HuH-7.5 (cell line): ENCODE data around the gene CBR1.

Source experiments
- DNase-seq: peaks from one replicate; pipeline ENCODE4 v3.0.0; 2011; ENCODE audit warnings: low spot score

Gene CBR1

DNA sequence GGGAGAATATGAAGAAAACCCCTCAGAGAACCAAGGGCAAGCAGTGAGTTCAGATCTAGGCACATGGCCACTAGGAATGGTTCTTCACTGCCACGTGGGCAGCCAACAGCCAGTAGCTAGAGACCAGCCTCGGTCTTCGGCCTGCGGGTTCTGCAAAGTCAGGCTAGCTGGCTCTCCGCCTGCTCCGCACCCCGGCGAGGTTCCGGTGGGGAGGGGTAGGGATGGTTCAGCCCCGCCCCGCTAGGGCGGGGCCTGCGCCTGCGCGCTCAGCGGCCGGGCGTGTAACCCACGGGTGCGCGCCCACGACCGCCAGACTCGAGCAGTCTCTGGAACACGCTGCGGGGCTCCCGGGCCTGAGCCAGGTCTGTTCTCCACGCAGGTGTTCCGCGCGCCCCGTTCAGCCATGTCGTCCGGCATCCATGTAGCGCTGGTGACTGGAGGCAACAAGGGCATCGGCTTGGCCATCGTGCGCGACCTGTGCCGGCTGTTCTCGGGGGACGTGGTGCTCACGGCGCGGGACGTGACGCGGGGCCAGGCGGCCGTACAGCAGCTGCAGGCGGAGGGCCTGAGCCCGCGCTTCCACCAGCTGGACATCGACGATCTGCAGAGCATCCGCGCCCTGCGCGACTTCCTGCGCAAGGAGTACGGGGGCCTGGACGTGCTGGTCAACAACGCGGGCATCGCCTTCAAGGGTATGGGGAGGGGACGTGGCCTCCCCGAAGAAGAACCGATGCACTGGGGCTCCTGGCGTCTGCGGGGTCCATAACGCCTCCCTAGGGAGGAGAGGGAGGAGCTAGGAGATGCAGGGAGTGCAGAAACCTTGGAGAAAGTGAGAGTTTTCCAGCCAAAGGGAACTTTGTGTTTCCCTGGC lies at the start of gene CBR1:
Gene CBR1 (plus strand): TSS at position 312 of the 871 bp plus-strand sequence. CDS start 92 bp downstream, at position 404.
- peak; percentile 53 for DNase-seq

DNA sequence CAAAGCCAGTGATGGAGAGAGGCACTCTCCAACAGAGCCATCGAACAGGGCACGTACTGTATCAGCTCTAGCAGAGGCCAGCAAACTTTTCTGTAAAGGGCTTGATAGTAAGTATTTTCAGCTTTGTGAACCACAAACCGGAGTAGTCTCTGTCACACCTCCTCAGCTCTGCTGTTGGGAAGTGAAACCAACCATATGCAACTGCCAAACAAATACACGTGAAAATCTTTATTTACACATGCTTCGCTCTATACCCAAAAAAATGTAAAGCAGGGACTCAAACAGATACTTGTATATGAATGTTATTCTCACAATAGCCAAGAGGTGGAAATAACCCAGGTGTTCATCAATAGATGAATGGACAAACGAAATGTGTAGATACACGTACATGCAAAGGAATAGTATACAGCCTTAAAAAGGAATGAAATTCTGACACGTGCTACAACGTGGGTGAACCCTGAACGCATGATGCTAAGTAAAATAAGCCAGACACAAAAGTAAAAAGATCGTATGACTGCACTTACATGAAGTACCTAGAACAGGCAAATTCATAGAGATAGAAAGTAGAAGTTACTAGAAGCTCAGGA lies 48.5 kb upstream of the CBR1 start:
- no peak for DNase-seq

DNA sequence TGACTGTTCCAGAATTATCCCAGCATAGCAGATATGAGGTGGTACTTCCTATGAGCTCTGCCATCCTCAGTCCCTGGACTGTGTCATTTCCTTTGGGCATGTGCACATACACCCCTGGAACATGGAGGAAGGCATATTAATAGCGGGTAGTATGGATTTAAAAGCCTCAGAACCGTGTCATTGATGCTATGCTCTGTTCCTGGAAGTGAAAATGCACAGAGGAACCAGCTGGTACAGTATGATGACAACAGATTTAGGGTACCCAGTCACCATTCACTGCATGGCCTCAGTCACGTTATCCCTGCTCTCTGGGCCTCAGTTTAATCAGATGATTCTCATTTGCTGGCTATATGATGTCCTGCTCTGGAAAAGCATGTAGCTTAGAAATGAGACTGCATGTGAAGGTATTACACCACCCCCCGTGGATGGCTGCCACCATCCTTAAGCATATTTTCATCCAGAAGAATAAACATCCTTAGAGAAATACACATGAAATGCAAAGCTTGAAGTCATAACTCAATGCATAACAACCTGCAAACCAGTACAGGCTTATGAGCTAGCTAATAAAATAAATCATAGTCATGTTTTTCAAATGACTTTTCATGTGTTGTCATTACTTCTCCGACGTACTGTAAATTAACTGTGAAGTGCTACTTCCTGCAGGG lies 47.3 kb upstream of the CBR1 start:
- DNase-seq = no peak

DNA sequence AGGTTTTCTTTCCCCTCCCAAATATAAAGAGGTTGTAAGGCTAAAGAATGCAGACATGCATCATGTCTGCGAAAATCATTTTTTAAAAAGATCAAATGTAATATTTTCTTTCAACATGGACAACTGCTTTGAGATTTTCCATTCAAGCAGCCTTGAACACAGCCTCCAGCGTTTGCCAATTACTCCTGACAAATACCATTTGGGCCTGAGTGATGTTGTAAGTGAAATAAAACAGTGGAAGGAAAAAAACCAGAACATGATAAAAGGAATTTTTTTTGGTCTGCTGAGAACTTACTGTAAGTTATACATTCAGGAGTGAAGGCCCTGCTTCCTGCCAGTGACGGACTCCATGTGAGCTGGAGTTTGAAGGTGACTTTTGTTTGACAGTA lies 46.7 kb upstream of the CBR1 start:
- DNase-seq = no peak

DNA sequence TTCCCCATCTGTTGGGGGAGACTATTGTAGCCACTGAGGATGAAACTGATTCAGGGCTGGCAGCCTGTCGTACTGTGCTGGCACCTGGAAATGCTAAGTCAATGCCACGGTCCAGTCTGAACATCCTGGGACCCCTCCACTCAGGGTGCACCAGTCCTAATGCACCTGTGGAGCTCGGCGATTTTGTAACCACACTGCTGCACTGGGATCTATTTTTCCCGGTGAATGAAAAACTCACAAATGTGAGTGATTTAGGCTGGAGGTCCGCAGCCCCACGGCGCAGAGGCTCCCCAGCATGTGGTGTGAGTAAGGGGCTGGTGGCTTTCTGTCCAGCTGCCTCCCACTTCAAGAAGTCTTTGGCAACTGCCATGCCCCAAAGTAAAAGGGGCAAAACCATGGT lies 45.0 kb upstream of the CBR1 start:
- no peak for DNase-seq

DNA sequence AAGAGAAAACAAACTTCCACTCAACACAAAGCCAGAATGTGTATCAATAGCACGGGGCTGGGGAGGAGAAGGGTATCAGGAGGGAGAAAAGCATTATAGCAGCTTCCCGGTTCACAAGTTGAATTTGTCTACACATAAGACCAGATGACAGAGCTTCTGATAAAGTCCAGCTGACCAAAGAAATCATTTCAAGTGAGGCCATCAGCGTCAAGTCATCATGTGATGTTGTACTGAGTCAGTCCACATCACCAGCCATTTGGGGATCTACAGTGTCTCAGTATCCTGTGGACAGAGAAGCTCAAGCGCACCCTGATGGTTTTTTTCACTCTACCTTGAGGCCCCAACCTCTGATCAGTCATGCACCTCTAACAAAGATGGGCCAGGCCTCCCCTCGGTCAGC lies 42.5 kb upstream of the CBR1 start:
- no peak for DNase-seq

DNA sequence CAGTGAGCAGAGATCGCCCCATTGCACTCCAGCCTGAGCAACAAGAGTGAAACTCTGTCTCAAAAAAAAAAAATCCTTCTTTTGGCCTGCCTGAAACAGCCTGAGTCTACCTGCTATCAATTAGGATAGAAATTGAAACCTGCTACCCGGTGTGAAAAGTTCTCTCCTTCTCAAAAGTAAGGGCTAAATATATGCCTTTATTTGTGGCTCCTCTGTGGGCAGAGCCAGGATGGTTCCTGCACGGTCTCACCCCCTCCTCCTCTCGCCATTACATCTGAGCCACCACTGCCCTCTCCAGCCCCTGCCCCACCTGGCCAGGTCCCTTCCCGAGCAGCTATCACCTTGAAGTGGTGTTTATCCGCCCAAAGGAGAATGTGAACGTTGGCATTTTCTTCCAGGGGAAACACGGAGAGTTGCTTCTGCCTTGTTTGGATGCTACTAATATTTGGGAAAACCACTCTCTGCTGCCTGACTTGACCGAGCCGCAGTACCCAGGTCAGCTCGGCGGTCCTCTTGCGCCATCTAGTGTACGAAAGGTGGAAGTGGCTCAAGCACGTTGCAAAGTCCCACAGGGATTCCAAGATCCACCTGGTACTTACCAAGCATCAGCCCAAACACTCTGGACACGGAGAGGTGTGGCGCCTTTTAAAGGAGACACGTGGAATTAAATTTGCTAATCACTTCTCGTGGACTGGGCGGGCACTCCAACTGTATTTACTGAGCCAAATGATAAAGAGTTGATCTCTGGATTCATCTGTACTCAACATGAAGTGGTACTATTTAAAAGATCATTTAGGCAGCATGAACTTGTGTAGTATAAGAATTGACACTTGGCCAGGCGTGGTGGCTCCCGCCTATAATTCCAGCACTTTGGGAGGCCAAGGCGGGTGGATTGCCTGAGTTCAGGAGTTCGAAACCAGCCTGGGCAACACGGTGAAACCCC lies 41.4 kb upstream of the CBR1 start:
- peak; percentile 65 for DNase-seq

DNA sequence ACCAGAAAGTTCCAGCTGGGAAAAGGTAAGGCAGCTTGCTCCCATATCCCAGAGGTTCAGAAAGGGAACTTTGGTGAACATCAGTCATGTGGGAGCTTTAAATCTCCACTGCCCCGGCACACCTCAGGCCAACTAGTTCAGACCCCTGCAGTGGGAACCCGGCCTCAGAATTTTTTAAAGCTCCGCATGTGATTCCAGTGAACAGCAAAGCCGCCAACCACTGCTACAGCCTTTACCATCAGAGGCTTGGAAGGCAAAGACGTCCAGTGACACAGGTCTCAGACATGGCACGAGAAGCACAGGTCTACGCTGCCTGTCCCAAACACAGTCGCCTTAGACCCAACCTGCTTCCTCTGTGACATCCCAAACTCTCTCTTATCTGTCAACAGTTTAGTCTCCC lies 40.5 kb upstream of the CBR1 start:
- DNase-seq = no peak

DNA sequence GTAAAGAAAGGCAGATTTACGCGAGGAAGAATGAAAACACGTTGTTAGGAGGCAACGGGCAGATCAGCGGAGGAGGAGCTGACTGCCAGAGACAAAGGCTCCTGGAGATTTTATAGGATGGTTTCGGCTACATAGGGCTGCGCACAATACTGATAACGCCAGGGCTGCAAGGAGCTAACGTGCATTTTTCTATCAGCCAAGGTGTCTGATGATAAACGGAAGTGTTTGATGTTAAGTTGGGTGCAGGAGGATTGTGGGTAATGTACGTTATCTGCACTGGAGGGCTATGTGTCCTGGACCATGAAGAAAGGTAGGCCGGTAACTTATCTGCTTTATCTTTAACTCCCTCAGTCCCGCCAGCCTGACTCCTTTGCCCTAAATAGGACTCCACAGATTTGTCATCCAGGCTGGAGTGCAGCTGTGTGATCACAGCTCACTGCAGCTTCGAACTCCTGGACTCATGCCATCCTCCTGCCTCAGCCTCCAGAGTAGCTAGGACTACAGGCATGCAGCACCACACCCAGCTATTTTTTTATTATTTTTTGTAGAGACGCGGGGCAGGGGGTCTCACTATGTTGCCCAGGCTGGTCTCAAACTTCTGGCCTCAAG lies 39.1 kb upstream of the CBR1 start:
- no peak for DNase-seq

DNA sequence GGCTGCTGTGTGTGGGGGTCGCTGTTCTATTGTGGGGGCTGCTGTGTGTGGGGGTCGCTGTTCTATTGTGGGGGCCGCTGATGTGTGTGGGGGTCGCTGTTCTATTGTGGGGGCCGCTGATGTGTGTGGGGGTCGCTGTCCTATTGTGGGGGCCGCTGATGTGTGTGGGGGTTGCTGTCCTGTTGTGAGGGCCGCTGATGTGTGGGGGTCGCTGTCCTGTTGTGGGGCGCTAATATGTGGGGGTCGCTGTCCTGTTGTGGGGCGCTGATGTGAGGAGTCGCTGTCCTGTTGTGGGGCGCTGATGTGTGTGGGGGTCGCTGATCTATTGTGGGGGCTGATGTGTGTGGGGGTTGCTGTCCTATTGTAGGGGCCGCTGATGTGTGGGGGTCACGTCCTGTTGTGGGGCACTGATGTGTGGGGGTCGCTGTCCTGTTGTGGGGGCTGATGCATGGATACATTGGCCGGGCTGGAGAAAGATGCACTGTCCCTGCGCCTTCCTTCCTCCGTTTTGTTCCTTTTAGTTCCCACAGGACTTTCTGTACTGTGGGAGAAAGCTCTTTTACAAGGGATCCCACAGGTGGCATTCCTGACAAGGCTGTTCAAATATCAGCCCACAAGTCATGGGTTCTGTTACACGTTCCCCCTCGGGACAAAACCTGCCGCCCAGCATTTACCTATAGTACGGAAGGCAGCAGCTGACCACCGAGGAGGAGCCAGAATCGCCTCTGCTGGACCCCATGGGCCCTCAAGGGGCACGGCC lies 37.0 kb upstream of the CBR1 start:
- no peak for DNase-seq

DNA sequence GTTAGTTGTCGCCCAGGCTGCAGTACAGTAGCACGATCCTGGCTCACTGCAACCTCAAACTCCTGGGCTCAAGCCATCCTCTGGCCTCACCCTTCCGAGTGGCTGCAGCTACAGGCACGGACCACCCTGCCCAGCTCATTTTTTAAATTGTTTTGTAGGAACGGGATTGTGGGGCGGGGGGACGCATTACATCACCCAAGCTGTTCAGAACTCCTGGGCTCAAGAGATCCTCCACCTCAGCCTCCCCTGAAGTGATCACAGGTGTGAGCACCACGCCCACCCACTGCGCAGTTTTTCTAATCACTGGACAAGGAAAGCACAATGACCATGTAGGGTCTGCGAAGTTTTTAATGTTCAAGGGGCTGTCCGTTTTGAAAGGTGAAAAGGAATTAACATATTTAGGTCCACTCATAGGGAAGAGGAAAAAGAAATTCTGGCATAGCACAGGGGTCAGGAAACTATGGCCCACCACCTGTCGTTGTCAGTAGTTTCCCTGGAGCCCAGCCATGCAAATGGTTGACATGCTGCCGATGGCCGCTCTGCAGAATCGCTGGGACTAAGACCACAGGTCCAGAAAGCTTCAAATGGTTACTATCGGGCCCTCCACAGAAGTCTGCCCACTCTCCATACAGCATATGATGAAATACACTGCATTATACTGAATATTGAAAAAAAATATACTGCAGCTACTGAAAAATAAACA lies 35.5 kb upstream of the CBR1 start:
- no peak for DNase-seq

DNA sequence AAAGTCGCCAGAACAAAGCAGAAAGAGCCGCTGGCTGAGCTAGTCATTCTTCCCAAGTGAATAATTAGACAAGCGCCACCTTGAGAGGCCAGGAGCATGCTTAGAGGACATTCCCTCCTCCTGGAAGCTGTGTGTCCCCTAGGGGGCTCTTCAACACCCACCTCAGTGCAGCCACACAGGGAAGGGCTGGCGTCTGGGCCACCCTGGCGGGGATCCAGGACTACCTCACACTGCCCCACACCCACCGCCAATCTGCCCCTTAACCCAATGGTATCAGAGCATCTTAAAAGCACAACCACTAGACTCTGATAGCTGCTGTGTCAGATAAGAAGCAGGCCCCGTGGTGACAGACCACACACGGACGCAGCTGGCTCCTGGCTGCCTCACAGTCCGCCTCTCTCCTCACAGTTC lies 34.4 kb upstream of the CBR1 start:
- DNase-seq = no peak

DNA sequence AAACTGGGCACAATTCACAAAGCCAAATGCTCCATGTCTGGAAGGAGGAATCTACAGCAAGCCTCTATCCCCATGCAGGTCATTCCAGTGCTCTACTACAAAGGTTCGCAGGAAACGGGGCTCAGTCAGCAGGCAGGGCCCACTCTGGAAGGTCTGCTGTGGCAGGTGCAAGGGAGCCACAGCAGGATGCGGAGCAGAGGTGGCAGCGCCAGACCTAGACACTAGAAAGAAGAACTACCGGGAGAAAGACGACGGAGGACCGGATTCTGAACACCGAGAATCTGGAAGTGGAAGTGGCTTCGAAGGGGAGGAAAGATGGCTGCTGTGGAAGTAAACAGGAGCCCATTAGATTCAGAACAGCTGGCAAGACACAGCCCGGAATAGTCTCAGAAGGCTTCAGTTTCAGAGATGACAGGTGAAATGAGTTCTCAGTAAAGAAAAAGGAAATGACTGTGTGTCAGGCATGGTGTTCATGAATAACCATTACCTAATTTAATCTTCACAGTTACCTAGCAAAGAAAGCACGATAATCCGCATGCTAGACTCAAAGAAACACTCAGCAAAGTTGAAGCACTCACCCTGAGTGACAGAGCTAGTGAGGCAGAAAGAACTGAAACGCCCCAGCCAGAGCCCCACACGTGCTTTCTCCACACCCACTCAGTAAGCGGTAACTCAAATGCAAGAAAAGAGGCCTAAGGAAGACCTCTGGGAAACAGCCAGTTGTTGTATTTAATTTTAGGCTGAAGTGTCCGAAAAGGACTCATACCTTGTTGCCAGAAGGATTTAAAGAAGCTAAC lies 30.9 kb upstream of the CBR1 start:
- DNase-seq = no peak

DNA sequence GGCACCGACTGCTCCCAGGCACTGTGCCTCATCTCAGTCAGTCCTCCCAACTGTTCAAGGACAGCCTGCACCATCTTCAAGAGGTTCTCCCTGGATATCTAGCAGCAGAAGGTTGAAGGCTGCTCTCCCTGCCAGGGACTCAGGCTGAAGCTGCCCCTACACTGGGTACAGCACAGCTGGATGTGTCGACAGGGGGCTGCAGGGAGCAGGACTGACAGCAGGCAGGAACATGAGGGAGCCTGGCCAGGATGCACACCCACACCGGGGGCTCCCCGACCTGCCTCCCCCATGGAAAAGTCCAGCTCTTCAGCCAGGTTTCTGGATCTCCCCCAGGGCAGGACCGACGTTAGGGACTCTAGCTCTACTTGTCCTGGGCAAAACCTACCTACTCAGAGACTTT lies 30.0 kb upstream of the CBR1 start:
- DNase-seq = no peak

DNA sequence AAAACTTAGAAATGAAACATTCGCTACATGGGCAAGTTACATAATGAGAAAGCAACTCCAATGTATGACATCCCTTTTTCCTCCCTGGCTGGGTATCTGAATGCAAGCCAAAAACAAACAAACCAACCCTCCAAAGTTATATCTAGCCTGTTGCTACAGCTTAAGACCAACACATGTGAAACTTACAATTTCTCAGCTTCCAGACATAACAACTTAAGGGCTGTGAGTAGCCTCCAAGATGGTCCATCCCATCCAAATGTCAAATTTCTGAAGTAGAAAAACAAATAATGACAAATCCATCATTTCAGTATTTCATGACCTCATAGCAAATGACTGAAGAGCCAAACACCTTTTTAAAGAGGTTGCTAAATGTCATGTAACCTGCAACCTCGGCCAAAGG lies 29.4 kb upstream of the CBR1 start:
- no peak for DNase-seq

DNA sequence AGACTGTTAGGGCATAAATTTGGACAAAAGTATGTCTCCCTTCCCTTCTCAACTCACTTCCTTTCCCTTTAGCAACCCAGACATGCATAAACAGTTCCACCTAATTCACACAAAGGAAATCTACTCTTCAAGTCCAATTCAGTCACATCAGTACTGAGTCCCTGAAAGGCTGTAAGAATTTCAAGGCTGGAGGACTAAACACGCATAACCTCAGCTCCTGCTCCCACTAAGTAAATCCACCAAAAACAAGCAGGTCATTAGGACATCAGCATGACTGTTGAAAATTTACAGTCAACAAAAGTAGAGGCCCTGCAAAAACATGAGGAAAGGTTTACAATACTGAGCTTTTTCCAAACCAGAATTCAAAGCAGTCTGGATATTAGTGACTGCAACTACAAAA lies 27.9 kb upstream of the CBR1 start:
- DNase-seq = no peak

DNA sequence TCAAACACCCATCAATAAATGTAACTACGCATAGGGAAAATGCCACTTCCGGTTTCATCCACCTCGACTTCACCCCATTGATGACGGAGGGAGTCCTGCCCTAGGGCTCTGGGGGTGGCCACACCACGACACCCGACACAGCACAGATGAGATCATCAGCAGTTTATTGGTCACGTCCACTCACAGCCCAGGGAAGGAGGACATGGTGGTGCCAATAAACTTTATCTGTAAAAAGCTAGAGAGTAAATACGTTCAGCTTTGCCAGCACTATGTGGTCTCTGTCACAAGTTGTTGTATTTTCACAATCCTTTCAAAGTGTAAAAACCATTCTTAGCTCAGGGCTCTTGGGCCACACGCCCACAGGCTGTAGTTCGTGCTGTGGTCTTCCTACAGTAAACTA lies 25.8 kb upstream of the CBR1 start:
- no peak for DNase-seq

DNA sequence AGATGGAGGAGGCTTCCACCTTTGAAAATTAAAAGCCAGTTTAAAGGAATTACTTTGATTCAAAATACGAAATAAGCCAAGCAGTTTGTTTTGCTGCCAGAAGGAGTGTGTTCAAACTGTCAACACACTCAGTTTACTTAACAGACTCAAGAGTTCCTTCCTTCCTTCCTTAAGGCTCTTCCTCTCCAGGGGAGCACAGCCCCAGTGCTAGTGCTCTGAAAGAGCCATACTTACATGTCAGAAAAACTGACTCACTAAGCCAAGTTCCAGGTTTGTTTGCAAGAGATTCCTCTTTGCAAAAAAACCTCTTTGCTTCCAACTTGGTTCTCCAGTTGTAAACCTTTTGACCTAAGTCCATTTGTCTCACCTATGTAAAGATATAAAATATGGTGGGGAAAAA lies 23.8 kb upstream of the CBR1 start:
- no peak for DNase-seq

DNA sequence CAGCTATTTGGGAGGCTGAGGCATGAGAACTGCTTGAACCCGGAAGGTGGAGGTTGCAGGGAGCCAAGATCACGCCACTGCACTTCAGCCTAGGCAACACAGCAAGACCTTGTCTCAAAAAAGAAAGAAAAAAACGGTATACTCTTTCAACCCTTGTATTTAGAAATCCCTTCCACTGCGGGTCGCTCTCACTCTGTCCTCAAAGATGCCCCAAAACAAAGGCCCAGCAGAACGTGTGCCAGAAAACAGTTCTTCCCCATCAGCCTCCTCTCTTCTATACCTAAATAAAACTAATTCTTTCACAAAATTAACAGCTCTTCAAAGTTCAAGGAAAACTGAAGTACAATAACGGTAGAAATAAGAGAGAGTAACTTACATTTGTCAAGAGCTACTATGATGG lies 22.7 kb upstream of the CBR1 start:
- no peak for DNase-seq

DNA sequence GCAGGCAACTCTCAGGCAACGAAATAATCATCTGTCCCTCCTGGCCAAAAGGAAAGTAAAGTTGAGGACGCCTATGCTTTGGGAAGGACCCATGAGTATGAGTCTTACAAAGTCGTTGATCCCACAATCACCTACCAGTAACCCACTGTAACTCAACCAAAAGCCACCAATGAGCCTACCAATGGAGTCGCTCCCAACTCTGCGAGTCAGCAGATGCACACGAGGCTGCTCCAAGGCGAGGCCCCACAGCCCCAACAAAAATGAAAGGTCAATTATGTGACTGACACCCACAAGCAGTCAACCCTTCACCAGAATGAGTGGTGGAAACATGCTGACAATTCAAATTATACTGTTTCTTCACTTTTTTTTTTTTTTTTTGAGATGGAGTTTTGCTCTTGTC lies 21.5 kb upstream of the CBR1 start:
- DNase-seq = no peak
